NT2/D1 (cell line): ENCODE measurements around the gene IFT25.

Experiments
- SUZ12 ChIP-seq: IDR thresholded peaks from 2 replicates; pipeline ENCODE4 v1.6.1; 2011; ENCODE audit not compliant: insufficient read length, insufficient read depth; ENCODE audit errors: extremely low read depth
- YY1 ChIP-seq: IDR thresholded peaks from 2 replicates; pipeline ENCODE4 v1.6.1; 2011; ENCODE audit not compliant: insufficient read length, insufficient read depth
- ZNF274 ChIP-seq: IDR thresholded peaks from 2 replicates; pipeline ENCODE4 v1.6.1; 2011; ENCODE audit warnings: mild to moderate bottlenecking, low read depth, low read length

DNA sequence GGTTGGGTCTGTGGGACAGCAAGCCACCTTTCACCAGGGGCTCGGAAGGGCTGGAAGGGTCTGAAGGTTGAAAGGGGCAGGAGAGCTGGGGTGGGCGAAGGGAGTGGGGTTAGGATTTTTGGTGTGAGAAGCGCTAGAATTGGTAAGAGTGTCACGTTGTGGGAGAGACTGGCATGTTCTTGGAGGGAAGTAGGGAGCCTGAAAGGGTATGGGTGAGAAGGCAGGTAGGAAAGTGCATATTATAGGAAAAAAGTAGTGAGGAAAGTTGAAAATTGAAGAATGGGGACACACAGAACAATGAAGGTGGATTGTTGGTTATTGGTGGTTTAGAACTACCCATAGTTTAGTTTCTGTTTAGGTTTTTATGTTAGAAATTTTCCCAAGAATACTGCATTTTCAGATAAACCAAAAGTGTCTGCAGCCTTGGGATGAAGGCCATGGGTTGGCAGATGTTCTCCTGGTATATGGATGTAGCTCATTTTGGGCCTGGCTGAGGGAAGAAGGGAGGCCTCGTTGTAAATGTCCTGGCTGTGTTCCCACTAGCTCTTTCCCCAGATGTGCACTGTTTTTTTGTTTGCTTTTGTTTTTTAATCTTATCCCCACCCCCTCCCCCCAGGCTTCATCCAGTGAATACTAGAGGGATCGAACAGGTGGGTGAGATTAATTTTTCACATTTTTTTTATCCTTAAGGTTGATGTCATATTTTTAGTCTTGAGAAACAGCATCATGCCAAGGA lies 1.8 kb upstream of the IFT25 start:
- TF ChIP-seq YY1 (no peak), ZNF274 (no peak), SUZ12 (no peak)
